Fibroblast of pulmonary artery (primary cell): ENCODE results near the gene RNF40.

ENCODE experiments used
- DNase-seq: peaks from one replicate; pipeline ENCODE4 v3.0.0-alpha.2; 2010; ENCODE audit warnings: low read depth
- H3K4me3 ChIP-seq: replicated peaks from 2 replicates; pipeline ENCODE4 v1.5.1; 2011; ENCODE audit warnings: low read depth, mild to moderate bottlenecking, control low read depth, low read length, moderate library complexity
- CTCF ChIP-seq: IDR thresholded peaks from 2 replicates; pipeline ENCODE4 v1.5.1; 2011; ENCODE audit warnings: mild to moderate bottlenecking, control low read depth, low read length, inconsistent platforms; ENCODE audit errors: missing control alignments

Gene RNF40

GRCh38 chr16:30740364-30741251, 21.5 kb upstream of the RNF40 start:
- peak; percentile 76 for DNase-seq
- TF ChIP-seq CTCF = no peak
- no peak overlapping the region for H3K4me3 ChIP-seq

- no peak for TF ChIP-seq CTCF
- DNase-seq = peak; percentile 88
- no peak overlapping the region for H3K4me3 ChIP-seq
Observed at GRCh38 chr16:30741461-30741914, 20.6 kb upstream of the RNF40 start.

GRCh38 chr16:30743716-30744115, 18.4 kb upstream of the RNF40 start:
- no peak for TF ChIP-seq CTCF
- DNase-seq = no peak
- H3K4me3 ChIP-seq = no peak overlapping the region

GRCh38 chr16:30744183-30744582, 17.9 kb upstream of the RNF40 start:
- no peak overlapping the region for H3K4me3 ChIP-seq
- DNase-seq = no peak
- no peak for TF ChIP-seq CTCF

GRCh38 chr16:30745082-30745481, 17.0 kb upstream of the RNF40 start:
- DNase-seq = no peak
- no peak overlapping the region for H3K4me3 ChIP-seq
- no peak for TF ChIP-seq CTCF

GRCh38 chr16:30746638-30747175, 15.4 kb upstream of the RNF40 start:
- H3K4me3 ChIP-seq = no peak overlapping the region
- TF ChIP-seq CTCF = no peak
- no peak for DNase-seq
